ENCODE data around the gene EPYC.

Gene EPYC

DNA sequence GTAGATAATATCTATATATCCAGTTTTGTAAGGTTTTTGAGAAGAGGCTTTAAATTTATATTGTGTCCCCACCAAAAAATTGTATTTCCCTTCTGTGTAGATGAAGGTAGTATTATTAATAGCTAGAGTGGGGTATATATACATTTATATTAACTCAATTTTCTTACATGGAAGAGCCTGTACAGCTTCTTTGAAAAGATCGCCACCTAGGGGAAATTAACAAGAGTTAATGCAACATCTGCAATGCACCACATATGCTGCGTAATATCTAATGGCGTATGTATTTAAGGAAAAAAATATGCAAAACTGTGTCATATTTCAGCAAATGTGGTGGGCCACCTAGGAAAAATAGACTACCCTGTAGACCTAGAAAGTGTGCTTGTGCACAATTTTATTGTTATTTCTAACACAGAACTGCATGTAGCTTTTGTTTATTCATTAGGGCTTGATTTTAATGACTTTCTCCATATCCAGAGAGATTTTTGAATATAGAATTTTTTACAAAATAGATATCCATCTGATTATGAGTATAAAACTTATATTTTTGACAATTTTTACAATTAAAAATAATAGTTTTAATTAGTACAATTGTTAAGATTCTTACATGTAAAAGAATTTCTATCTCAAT, 63.8 kb downstream of the EPYC start:
- H3K23ac ChIP-seq (ENCODE audit: low read length in 2 of 2), result no peak overlapping the region
- H2AFZ ChIP-seq (ENCODE audit: low read depth, low read length), result no peak overlapping the region
- no peak overlapping the region for H2BK12ac ChIP-seq (ENCODE audit: low read length in 2 of 2)
- H3K4me1 ChIP-seq (ENCODE audit: control insufficient read depth, insufficient read depth, low read depth, low read length), result peaks cover 12% of the 10 kb centered on the region
- no peaks in the 10 kb centered on the region for H3K79me1 ChIP-seq (replicated peaks; ENCODE audit: low read length, poor library complexity, severe bottlenecking)
- H3K14ac ChIP-seq (ENCODE audit: low read length in 2 of 2), result no peak overlapping the region
- H4K8ac ChIP-seq (ENCODE audit: low read length), result no peak overlapping the region
- no peaks in the 10 kb centered on the region for H3K9me3 ChIP-seq (ENCODE audit: control insufficient read depth, low read length)
- DNase-seq, result peak; percentile 73
- H3K27me3 ChIP-seq (ENCODE audit: control insufficient read depth in 1 of 2, insufficient read depth in 1 of 2, low read length in 2 of 2), result no peaks in the 10 kb centered on the region
- H3K27ac ChIP-seq (ENCODE audit: low read length, poor library complexity, severe bottlenecking), result no peak overlapping the region
- H2BK120ac ChIP-seq (ENCODE audit: low read depth, low read length), result no peak overlapping the region
- H2BK5ac ChIP-seq (ENCODE audit: low read depth, low read length, poor library complexity, severe bottlenecking), result no peak overlapping the region
- H2AK5ac ChIP-seq (ENCODE audit: low read length, severe bottlenecking), result no peak overlapping the region
- H3K36me3 ChIP-seq (ENCODE audit: control insufficient read depth in 1 of 2, insufficient read depth in 2 of 2, low read depth in 1 of 2, low read length in 2 of 2), result no peaks in the 10 kb centered on the region
- no peak overlapping the region for H3K4me2 ChIP-seq (ENCODE audit: low read length, poor library complexity, severe bottlenecking)
- WGBS, result 0% methylated on average over 1 of the region's 3 CpGs
- no peak overlapping the region for H4K91ac ChIP-seq (ENCODE audit: low read length)
- no peak overlapping the region for H3K4me3 ChIP-seq (ENCODE audit: insufficient read depth in 1 of 2, low read depth in 1 of 2, low read length in 2 of 2)
- H3K9ac ChIP-seq (ENCODE audit: low read length), result no peak overlapping the region
- H2BK15ac ChIP-seq (ENCODE audit: low read depth, poor library complexity, severe bottlenecking), result no peak overlapping the region
- H3K4ac ChIP-seq (ENCODE audit: low read depth in 1 of 2, low read length in 2 of 2), result no peak overlapping the region
- no peak overlapping the region for H3K18ac ChIP-seq (ENCODE audit: low read depth in 1 of 2, low read length in 2 of 2)

DNA sequence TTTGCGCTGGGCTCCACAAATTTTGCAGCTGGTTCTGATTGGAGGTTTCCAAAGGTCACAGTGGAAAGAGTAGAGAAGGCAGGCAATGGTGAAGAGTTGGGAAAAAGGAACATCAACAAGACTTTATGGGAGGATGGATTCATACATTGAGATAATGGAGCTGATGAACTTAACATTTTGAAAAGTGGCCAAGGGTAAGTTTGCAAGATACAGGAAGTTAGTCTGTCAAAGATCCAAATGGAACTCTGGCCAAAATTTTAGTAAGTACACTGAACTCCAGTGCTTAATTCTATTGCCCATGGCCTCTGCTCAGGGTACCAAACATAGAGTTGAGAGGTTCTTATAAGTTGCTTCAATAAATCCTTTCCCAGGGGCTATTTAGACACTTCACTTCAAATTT, 65.4 kb downstream of the EPYC start:
- Histone ChIP-seq H3K4me1 (ENCODE audit: control insufficient read depth, insufficient read depth, low read depth, low read length) (peaks cover 12% of the 10 kb centered on the region), H3K4me2 (ENCODE audit: low read length, poor library complexity, severe bottlenecking) (no peak overlapping the region), H3K23ac (ENCODE audit: low read length in 2 of 2) (no peak overlapping the region), H3K79me1 (replicated peaks; ENCODE audit: low read length, poor library complexity, severe bottlenecking) (no peaks in the 10 kb centered on the region), H2AK5ac (ENCODE audit: low read length, severe bottlenecking) (no peak overlapping the region), H3K18ac (ENCODE audit: low read depth in 1 of 2, low read length in 2 of 2) (no peak overlapping the region), H4K91ac (ENCODE audit: low read length) (no peak overlapping the region), H3K9ac (ENCODE audit: low read length) (no peak overlapping the region), H3K36me3 (ENCODE audit: control insufficient read depth in 1 of 2, insufficient read depth in 2 of 2, low read depth in 1 of 2, low read length in 2 of 2) (no peaks in the 10 kb centered on the region), H3K4ac (ENCODE audit: low read depth in 1 of 2, low read length in 2 of 2) (no peak overlapping the region), H3K27me3 (ENCODE audit: control insufficient read depth in 1 of 2, insufficient read depth in 1 of 2, low read length in 2 of 2) (no peaks in the 10 kb centered on the region), H2BK120ac (ENCODE audit: low read depth, low read length) (peak overlapping the region; percentile 61), H2BK12ac (ENCODE audit: low read length in 2 of 2) (no peak overlapping the region), H3K9me3 (ENCODE audit: control insufficient read depth, low read length) (no peaks in the 10 kb centered on the region), H2BK15ac (ENCODE audit: low read depth, poor library complexity, severe bottlenecking) (no peak overlapping the region), H2AFZ (ENCODE audit: low read depth, low read length) (no peak overlapping the region), H3K14ac (ENCODE audit: low read length in 2 of 2) (no peak overlapping the region), H3K4me3 (ENCODE audit: insufficient read depth in 1 of 2, low read depth in 1 of 2, low read length in 2 of 2) (no peak overlapping the region), H2BK5ac (ENCODE audit: low read depth, low read length, poor library complexity, severe bottlenecking) (no peak overlapping the region), H4K8ac (ENCODE audit: low read length) (no peak overlapping the region), H3K27ac (ENCODE audit: low read length, poor library complexity, severe bottlenecking) (no peak overlapping the region)
- 100% methylated on average over 1 of the region's 1 CpG for WGBS
- no peak for DNase-seq

GRCh38 chr12:90938451-90938850, 66.3 kb downstream of the EPYC start:
- Histone ChIP-seq H3K23ac (ENCODE audit: low read length in 2 of 2) (no peak overlapping the region), H3K27ac (ENCODE audit: low read length, poor library complexity, severe bottlenecking) (peak overlapping the region; percentile 32), H2BK15ac (ENCODE audit: low read depth, poor library complexity, severe bottlenecking) (no peak overlapping the region), H3K36me3 (ENCODE audit: control insufficient read depth in 1 of 2, insufficient read depth in 2 of 2, low read depth in 1 of 2, low read length in 2 of 2) (no peaks in the 10 kb centered on the region), H3K14ac (ENCODE audit: low read length in 2 of 2) (no peak overlapping the region), H2BK5ac (ENCODE audit: low read depth, low read length, poor library complexity, severe bottlenecking) (peak overlapping the region; percentile 12), H2AFZ (ENCODE audit: low read depth, low read length) (no peak overlapping the region), H3K4me1 (ENCODE audit: control insufficient read depth, insufficient read depth, low read depth, low read length) (peaks cover 12% of the 10 kb centered on the region), H2BK12ac (ENCODE audit: low read length in 2 of 2) (peak overlapping the region in 1 of 2 experiments; percentile 84), H3K9me3 (ENCODE audit: control insufficient read depth, low read length) (no peaks in the 10 kb centered on the region), H3K9ac (ENCODE audit: low read length) (no peak overlapping the region), H3K79me1 (replicated peaks; ENCODE audit: low read length, poor library complexity, severe bottlenecking) (no peaks in the 10 kb centered on the region), H3K4me3 (ENCODE audit: insufficient read depth in 1 of 2, low read depth in 1 of 2, low read length in 2 of 2) (no peak overlapping the region), H3K4me2 (ENCODE audit: low read length, poor library complexity, severe bottlenecking) (no peak overlapping the region), H4K91ac (ENCODE audit: low read length) (no peak overlapping the region), H3K18ac (ENCODE audit: low read depth in 1 of 2, low read length in 2 of 2) (peak overlapping the region in 1 of 2 experiments; percentile 38), H2BK120ac (ENCODE audit: low read depth, low read length) (peak overlapping the region; percentile 82), H2AK5ac (ENCODE audit: low read length, severe bottlenecking) (no peak overlapping the region), H4K8ac (ENCODE audit: low read length) (no peak overlapping the region), H3K4ac (ENCODE audit: low read depth in 1 of 2, low read length in 2 of 2) (no peak overlapping the region), H3K27me3 (ENCODE audit: control insufficient read depth in 1 of 2, insufficient read depth in 1 of 2, low read length in 2 of 2) (no peaks in the 10 kb centered on the region)
- 14% methylated on average over 5 of the region's 6 CpGs for WGBS
- DNase-seq, result peak; percentile 75

- H3K4me2 ChIP-seq (ENCODE audit: low read length, poor library complexity, severe bottlenecking), result no peak overlapping the region
- H3K79me1 ChIP-seq (replicated peaks; ENCODE audit: low read length, poor library complexity, severe bottlenecking), result no peaks in the 10 kb centered on the region
- H3K27ac ChIP-seq (ENCODE audit: low read length, poor library complexity, severe bottlenecking), result no peak overlapping the region
- H3K27me3 ChIP-seq (ENCODE audit: control insufficient read depth in 1 of 2, insufficient read depth in 1 of 2, low read length in 2 of 2), result no peaks in the 10 kb centered on the region
- no peaks in the 10 kb centered on the region for H3K9me3 ChIP-seq (ENCODE audit: control insufficient read depth, low read length)
- no peak for DNase-seq
- no peak overlapping the region for H2BK5ac ChIP-seq (ENCODE audit: low read depth, low read length, poor library complexity, severe bottlenecking)
- H4K91ac ChIP-seq (ENCODE audit: low read length), result no peak overlapping the region
- H2BK12ac ChIP-seq (ENCODE audit: low read length in 2 of 2), result no peak overlapping the region
- H3K14ac ChIP-seq (ENCODE audit: low read length in 2 of 2), result no peak overlapping the region
- no peak overlapping the region for H2AFZ ChIP-seq (ENCODE audit: low read depth, low read length)
- H2BK15ac ChIP-seq (ENCODE audit: low read depth, poor library complexity, severe bottlenecking), result no peak overlapping the region
- H3K4ac ChIP-seq (ENCODE audit: low read depth in 1 of 2, low read length in 2 of 2), result no peak overlapping the region
- no peak overlapping the region for H3K23ac ChIP-seq (ENCODE audit: low read length in 2 of 2)
- WGBS, result 85% methylated on average over 2 of the region's 2 CpGs
- H3K36me3 ChIP-seq (ENCODE audit: control insufficient read depth in 1 of 2, insufficient read depth in 2 of 2, low read depth in 1 of 2, low read length in 2 of 2), result no peaks in the 10 kb centered on the region
- H2AK5ac ChIP-seq (ENCODE audit: low read length, severe bottlenecking), result no peak overlapping the region
- no peak overlapping the region for H3K4me3 ChIP-seq (ENCODE audit: insufficient read depth in 1 of 2, low read depth in 1 of 2, low read length in 2 of 2)
- no peak overlapping the region for H4K8ac ChIP-seq (ENCODE audit: low read length)
- no peak overlapping the region for H3K18ac ChIP-seq (ENCODE audit: low read depth in 1 of 2, low read length in 2 of 2)
- H2BK120ac ChIP-seq (ENCODE audit: low read depth, low read length), result no peak overlapping the region
- peaks cover 12% of the 10 kb centered on the region for H3K4me1 ChIP-seq (ENCODE audit: control insufficient read depth, insufficient read depth, low read depth, low read length)
- no peak overlapping the region for H3K9ac ChIP-seq (ENCODE audit: low read length)
These were observed 67.1 kb downstream of the EPYC start for GRCh38 chr12:90937651-90938050.
